HepG2 (cell line): ENCODE results near the gene SP8. TPM values are rescaled to one million over a fixed set of nuclear protein-coding genes. Genes with fewer than 3 reads are reported as not detected.

Experiments
- ATAC-seq: fragments of 200-7000 bp; cut with Tn5 transposase; 3 replicates; pipeline ENCODE4 v1.9.1; 2020; ENCODE audit warnings: mild to moderate bottlenecking, moderate library complexity
- BruUV-seq: library from RNA; stranded (reverse); fragments of 400-500 nt; replicated peaks from 2 replicates; lab custom pipeline; 2021; lab: Mats Ljungman, UMichigan
- CTCF ChIA-PET: fragments of 300-600 bp; formaldehyde crosslinking; extraction: SDS; loops from one replicate; lab custom pipeline; 2021; ENCODE audit warnings: low total read pairs, inconsistent platforms, low intra/inter-chr PET ratio; lab: Yijun Ruan, JAX
- POLR2A ChIA-PET: fragments of 350-600 bp; sonication (Branson Sonifier 250); formaldehyde crosslinking; loops from one replicate; lab custom pipeline; 2020; ENCODE audit warnings: antibody characterized with exemption, inconsistent platforms; lab: Yijun Ruan, JAX
- DNase-seq: peaks from one replicate; pipeline ENCODE4 v3.0.0-alpha.2; 2015; ENCODE audit warnings: low spot score
- FAIRE-seq: peaks from 3 replicates; lab custom pipeline; 2011; peaks lifted over from hg19 to GRCh38; lab: Jason Lieb, UNC
- H2AFZ ChIP-seq: one replicate; pipeline ENCODE4 v1.6.1; 2011; ENCODE audit warnings: low read length, inconsistent platforms
- H3K27ac ChIP-seq: fragments of 300-600 bp; 3 replicates; pipeline ENCODE4 v1.8.0; 2011; ENCODE audit warnings: mixed run types, mild to moderate bottlenecking, mixed read lengths, low read length, inconsistent platforms; ENCODE audit not compliant: insufficient read depth; ENCODE audit errors: extremely low read length
- H3K27me3 ChIP-seq, 2 experiments: fragments of 200-600 bp in 1 of 2; 2 replicates in 1 of 2; 3 replicates in 1 of 2; pipeline versions ENCODE4 v1.6.0 to v1.8.0; 2011; ENCODE audit warnings: low read length in 2 of 2, mild to moderate bottlenecking in 2 of 2, moderate library complexity in 2 of 2, inconsistent platforms in 1 of 2; ENCODE audit not compliant: insufficient read depth in 2 of 2, control insufficient read depth in 1 of 2
- H3K36me3 ChIP-seq, 2 experiments: fragments of 200-600 bp in 1 of 2; replicated peaks in 1 of 2; 2 replicates in 1 of 2; 3 replicates in 1 of 2; pipeline versions ENCODE4 v1.5.1 to v1.8.0; 2011; ENCODE audit warnings: low read length in 2 of 2, inconsistent platforms in 1 of 2; ENCODE audit not compliant: insufficient read depth in 2 of 2, control insufficient read depth in 1 of 2
- H3K4me1 ChIP-seq: 2 replicates; pipeline ENCODE4 v1.5.1; 2012; ENCODE audit warnings: low read length, inconsistent platforms; ENCODE audit not compliant: insufficient read depth
- H3K4me2 ChIP-seq: 2 replicates; pipeline ENCODE4 v1.6.0; 2011; ENCODE audit warnings: low read depth, low read length, inconsistent platforms
- H3K4me3 ChIP-seq, 3 experiments: fragments of 200-600 bp in 1 of 3; sonication (generic), shearing (Covaris generic) in 1 of 3; replicated peaks in 1 of 3; 2 replicates each; pipeline ENCODE4 v1.5.1; 2011 to 2016; ENCODE audit warnings: low read length in 3 of 3, inconsistent platforms in 2 of 3, low read depth in 2 of 3, mild to moderate bottlenecking in 2 of 3, control low read depth in 1 of 3, mixed read lengths in 1 of 3; ENCODE audit not compliant: insufficient read depth in 1 of 3
- H3K79me2 ChIP-seq: one replicate; pipeline ENCODE4 v1.6.1; 2011; ENCODE audit warnings: low read length, inconsistent platforms; ENCODE audit not compliant: insufficient read depth
- H3K9ac ChIP-seq: 2 replicates; pipeline ENCODE4 v1.6.0; 2011; ENCODE audit warnings: mild to moderate bottlenecking, low read depth, low read length, inconsistent platforms; ENCODE audit not compliant: insufficient read depth
- H3K9me3 ChIP-seq: 2 replicates; pipeline ENCODE4 v1.5.1; 2012; ENCODE audit warnings: mild to moderate bottlenecking, low read length
- H4K20me1 ChIP-seq: 2 replicates; pipeline ENCODE4 v1.6.0; 2011; ENCODE audit warnings: inconsistent platforms, mild to moderate bottlenecking, low read length, moderate library complexity; ENCODE audit not compliant: insufficient read depth
- EHMT2 ChIP-seq: fragments of 200-600 bp; sonication (generic); IDR thresholded peaks from 2 replicates; pipeline ENCODE4 v1.7.0; 2017; ENCODE audit warnings: antibody characterized with exemption, low read depth, low read length, borderline replicate concordance
- GATAD1 ChIP-seq: IDR thresholded peaks from 2 replicates; pipeline ENCODE4 v1.6.1; 2016; ENCODE audit warnings: missing genetic modification reagents, missing compliant biosample characterization
- HNRNPLL ChIP-seq: fragments of 200-400 bp; formaldehyde crosslinking; IDR thresholded peaks from 2 replicates; pipeline ENCODE4 v1.6.1; 2017; ENCODE audit warnings: mild to moderate bottlenecking, low read depth, low read length; ENCODE audit not compliant: poor library complexity, severe bottlenecking
- JARID2 ChIP-seq: sonication (generic); formaldehyde crosslinking; IDR thresholded peaks from 2 replicates; pipeline ENCODE4 v1.8.1; 2023; ENCODE audit warnings: missing genetic modification reagents, inconsistent platforms; ENCODE audit not compliant: insufficient replicate concordance
- POGK ChIP-seq: sonication (generic); formaldehyde crosslinking; conservative IDR thresholded peaks from 2 replicates; pipeline ENCODE4 v1.8.0; 2022; ENCODE audit warnings: mild to moderate bottlenecking, moderate library complexity, missing genetic modification reagents
- SOX5 ChIP-seq: IDR thresholded peaks from 2 replicates; pipeline ENCODE4 v1.6.1; 2016; ENCODE audit warnings: borderline replicate concordance
- TRIM22 ChIP-seq: fragments of 450-650 bp; IDR thresholded peaks from 2 replicates; pipeline ENCODE4 v1.6.1; 2017
- ZBTB25 ChIP-seq: IDR thresholded peaks from 2 replicates; pipeline ENCODE4 v1.6.1; 2018; ENCODE audit warnings: missing genetic modification reagents
- ZNF18 ChIP-seq: sonication (generic); formaldehyde crosslinking; IDR thresholded peaks from 2 replicates; pipeline ENCODE4 v1.8.0; 2022; ENCODE audit warnings: mild to moderate bottlenecking, missing genetic modification reagents; ENCODE audit not compliant: insufficient replicate concordance
- ZNF263 ChIP-seq: sonication (generic); formaldehyde crosslinking; IDR thresholded peaks from 2 replicates; pipeline ENCODE4 v1.4.0; 2020; ENCODE audit warnings: missing genetic modification reagents
- ZNF577 ChIP-seq: sonication (generic); formaldehyde crosslinking; IDR thresholded peaks from 2 replicates; pipeline ENCODE4 v1.4.0; 2020; ENCODE audit warnings: mild to moderate bottlenecking, low read depth, missing genetic modification reagents, borderline replicate concordance
- ZNF761 ChIP-seq: sonication (generic); formaldehyde crosslinking; conservative IDR thresholded peaks from 2 replicates; pipeline ENCODE4 v1.4.0; 2020; ENCODE audit warnings: mild to moderate bottlenecking, missing genetic modification reagents
- WGBS: methylation state at CpG from one replicate; pipeline ENCODE4 v1.1.6; 2017; ENCODE audit warnings: low lambda C conversion rate; 5-methylcytosine and 5-hydroxymethylcytosine counted together
- in situ Hi-C: cut with HindIII; loops from 2 replicates; pipeline ENCODE4 v1.10.0; 2017; ENCODE audit warnings: low pct_unique_long_range_greater_than_20kb; ENCODE audit not compliant: extremely low pct_ligation_motif_present
- intact Hi-C: fragments of 100-400 bp; cut with micrococcal nuclease; formaldehyde crosslinking; loops from one replicate; pipeline ENCODE4 v1.10.0; 2022; ENCODE audit not compliant: unreplicated experiment
- polyA plus RNA-seq, 8 experiments: library from polyadenylated mRNA; depleted of rRNA in 3 of 8; stranded (reverse) in 7 of 8; unstranded in 1 of 8; fragments of >200 nt; fragmentation: Illumina TruSeq in 4 of 8; extraction: Trizol in 4 of 8; gene quantifications; 2 replicates each; pipeline versions ENCODE4 v1.2.1 to v1.2.3, GENCODE V29; 2011 to 2016; ENCODE audit warnings: low read depth in 4 of 8, missing spikeins in 1 of 8, mixed read lengths in 1 of 8; ENCODE audit not compliant: insufficient read depth in 1 of 8
- total RNA-seq, 5 experiments: library from RNA; depleted of rRNA; stranded (reverse); fragments of >200 nt; fragmentation: Illumina TruSeq; extraction: Trizol; gene quantifications; 2 replicates each; pipeline ENCODE4 v1.2.3, GENCODE V29; 2016; ENCODE audit warnings: low read depth in 1 of 5

Gene SP8
- total and polyA plus RNA-seq, 2 of the 13 experiments (the other 11 are each of a cell fraction or from before 2014, with no cell fraction given): not detected

GRCh38 chr7:20826243-20826642 is 39.6 kb upstream of the SP8 start:
- 21% methylated on average over 3 of the region's 3 CpGs for WGBS
- no TSS peak for BruUV-seq
- Histone ChIP-seq H2AFZ (no peak overlapping the region), H4K20me1 (no peaks in the 10 kb centered on the region), H3K9me3 (no peaks in the 10 kb centered on the region), H3K4me2 (no peak overlapping the region), H3K4me3 (no peak overlapping the region), H3K27me3 (no peaks in the 10 kb centered on the region), H3K9ac (no peak overlapping the region), H3K4me1 (no peaks in the 10 kb centered on the region), H3K36me3 (no peaks in the 10 kb centered on the region), H3K79me2 (no peaks in the 10 kb centered on the region), H3K27ac (no peak overlapping the region)
- intact Hi-C loops: no loop called here
- POLR2A ChIA-PET: no interaction called here
- no peak for ATAC-seq
- no peak for DNase-seq
- FAIRE-seq: no peak
- in situ Hi-C loops: no loop called here
- CTCF ChIA-PET: no interaction called here
- no peak for TF ChIP-seq ZNF577 (CRISPR knock-in tag)
- TF ChIP-seq TRIM22: no peak
- TF ChIP-seq JARID2 (CRISPR knock-in tag): no peak
- TF ChIP-seq POGK: no peak

- 0% methylated on average over 2 of the region's 2 CpGs for WGBS
- no TSS peak for BruUV-seq
- Histone ChIP-seq H3K9ac (no peak overlapping the region), H2AFZ (no peak overlapping the region), H3K4me1 (no peaks in the 10 kb centered on the region), H3K4me3 (no peak overlapping the region), H3K4me2 (no peak overlapping the region), H3K9me3 (no peaks in the 10 kb centered on the region), H3K36me3 (no peaks in the 10 kb centered on the region), H4K20me1 (no peaks in the 10 kb centered on the region), H3K27ac (no peak overlapping the region), H3K27me3 (no peaks in the 10 kb centered on the region), H3K79me2 (no peaks in the 10 kb centered on the region)
- ChIA-PET CTCF (no interaction called here), POLR2A (no interaction called here)
- intact Hi-C loops (no loop called here), in situ Hi-C loops (no loop called here)
- DNase-seq (no peak), FAIRE-seq (no peak), ATAC-seq (no peak)
- TF ChIP-seq HNRNPLL: no peak
- TF ChIP-seq EHMT2: no peak
- TF ChIP-seq ZNF18 (CRISPR knock-in tag): no peak
- TF ChIP-seq ZNF761: no peak
- no peak for TF ChIP-seq ZBTB25 (CRISPR knock-in tag)
- TF ChIP-seq ZNF263: no peak
- no peak for TF ChIP-seq SOX5 (CRISPR knock-in tag)
- TF ChIP-seq GATAD1 (CRISPR knock-in tag): no peak
Observed at GRCh38 chr7:20825555-20825954, 38.9 kb upstream of the SP8 start.
